HS-5 (cell line): ENCODE measurements around the gene ULK4.
"Not testable (repeated sequence)": the region's sequence is repeated elsewhere in the genome, so short reads cannot be mapped to it uniquely, and the experiment has no call there.

Source experiments
- DNase-seq: peaks from one replicate; pipeline ENCODE4 v3.0.0-alpha.2; 2012; ENCODE audit warnings: low read depth

ULK4 gene

DNA sequence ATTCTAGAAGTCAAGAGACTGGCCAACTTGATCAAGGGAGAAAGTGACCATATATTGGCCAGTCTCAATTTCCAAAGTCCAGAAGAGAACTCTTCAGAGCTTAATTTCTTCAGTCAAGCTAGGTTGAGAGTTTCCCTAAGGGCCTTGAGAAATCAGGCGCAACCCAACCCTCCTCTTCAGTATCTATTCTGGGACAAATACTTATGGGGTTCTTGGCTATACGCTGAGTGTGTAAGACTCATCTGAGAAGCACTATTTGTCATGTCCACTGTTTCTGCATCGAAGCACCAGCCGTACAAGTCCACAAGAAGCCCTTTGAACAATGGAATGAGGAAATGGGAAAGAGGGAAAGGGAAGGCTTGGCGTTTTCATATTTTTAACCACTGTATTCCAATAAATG is 383.1 kb downstream of the ULK4 start:
- no peak for DNase-seq

- DNase-seq = no peak
Measured at GRCh38 chr3:41575724-41576123, 386.2 kb downstream of the ULK4 start.

DNA sequence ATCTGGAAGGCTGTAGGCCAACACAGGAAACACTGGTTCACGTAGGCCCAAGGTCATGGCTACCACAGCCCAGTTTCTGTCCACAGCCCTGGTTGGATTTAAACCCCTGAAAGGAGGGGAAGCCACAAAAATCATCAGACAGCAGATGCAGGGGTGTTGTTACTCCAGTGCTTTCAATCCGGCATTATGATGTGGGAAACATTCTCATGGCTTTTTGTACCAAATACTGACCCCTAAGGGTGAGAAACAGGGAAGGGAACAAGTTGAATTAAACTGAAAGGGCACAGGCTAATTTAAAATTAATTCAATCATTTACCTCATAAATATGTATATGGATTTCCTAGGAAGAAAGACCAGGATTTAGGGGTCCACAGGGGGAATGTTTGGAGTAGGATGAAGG is 387.0 kb downstream of the ULK4 start:
- no peak for DNase-seq

- DNase-seq = no peak
Measured at GRCh38 chr3:41573591-41573990, 388.3 kb downstream of the ULK4 start.

GRCh38 chr3:41572092-41572491 is 389.8 kb downstream of the ULK4 start:
- DNase-seq = no peak

DNA sequence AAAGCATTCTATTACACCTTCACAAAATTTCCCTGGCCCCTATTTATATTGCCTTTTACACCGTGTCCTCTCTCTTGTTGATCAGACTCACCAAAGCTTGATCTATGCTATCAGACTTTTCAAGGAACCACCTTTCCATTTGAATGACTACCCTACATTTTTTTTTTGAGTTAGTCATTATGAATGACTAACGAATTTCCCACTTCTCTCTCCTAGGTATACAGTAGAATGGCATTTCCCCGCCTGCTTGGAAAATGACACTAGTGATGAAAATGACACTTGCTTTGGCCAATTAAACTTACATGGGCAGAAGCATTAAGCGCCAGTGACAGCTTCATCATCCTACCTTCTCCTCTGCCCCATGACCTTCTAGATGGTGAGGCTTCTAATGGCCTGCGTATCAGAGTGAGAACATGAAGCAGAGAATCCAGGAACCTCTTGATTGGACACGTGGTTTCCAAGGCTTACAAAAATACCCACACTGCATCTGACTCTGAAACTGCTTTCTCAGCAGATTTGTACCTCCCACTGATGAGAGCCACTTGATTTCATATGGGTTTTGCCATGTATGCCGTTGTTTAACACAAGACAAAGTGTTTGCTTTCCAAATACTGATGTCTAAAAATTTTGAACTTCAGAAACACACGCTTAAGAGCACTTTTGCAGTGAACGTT is 392.1 kb downstream of the ULK4 start:
- no peak for DNase-seq

DNA sequence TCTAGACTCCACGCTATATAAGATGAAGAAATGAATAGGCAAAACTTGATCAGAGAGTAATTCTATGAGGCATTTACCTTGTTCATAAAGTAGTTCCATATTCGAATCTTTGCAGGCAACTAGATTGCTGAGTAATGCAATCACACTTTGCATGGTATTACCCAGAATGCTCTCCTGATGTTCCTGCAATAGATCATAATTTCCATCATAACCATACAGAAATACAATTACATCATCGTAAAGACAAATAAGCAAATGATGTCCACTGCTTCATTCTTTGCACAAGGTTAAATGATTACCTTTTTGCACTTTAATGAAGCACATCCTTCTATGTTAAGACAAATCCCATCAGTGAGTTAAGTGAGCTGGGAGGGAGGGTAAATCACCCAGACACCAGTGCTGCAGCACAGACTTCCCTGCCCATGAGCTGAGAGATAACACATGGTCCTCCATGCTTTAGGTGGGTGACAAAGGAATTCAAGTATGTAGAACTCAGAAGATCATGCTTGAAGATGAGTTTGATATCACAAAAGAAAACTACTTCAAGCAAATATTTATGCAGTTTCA is 395.9 kb downstream of the ULK4 start:
- DNase-seq = no peak

GRCh38 chr3:41565003-41565402 is 396.9 kb downstream of the ULK4 start:
- DNase-seq = no peak

DNA sequence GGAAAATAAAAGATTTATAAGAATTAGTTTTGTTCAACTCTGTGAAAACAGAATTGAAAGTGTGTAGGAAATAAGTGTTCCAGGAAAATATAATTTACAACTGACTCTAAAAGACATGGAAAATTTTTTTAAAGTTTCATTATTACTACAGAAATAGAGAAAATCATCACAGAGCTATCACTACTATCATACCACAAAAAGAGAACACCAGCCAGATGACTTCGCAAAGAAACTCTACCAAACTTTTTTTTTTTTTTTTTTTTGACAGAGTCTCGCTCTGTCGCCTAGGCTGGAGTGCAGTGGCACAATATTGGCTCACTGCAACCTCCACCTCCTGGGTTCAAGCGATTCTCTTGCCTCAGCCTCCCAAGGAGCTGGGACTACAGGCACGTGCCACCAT is 405.7 kb downstream of the ULK4 start:
- not testable (repeated sequence) for DNase-seq

- DNase-seq = no peak
Measured at GRCh38 chr3:41532976-41533375, 428.9 kb downstream of the ULK4 start.

DNA sequence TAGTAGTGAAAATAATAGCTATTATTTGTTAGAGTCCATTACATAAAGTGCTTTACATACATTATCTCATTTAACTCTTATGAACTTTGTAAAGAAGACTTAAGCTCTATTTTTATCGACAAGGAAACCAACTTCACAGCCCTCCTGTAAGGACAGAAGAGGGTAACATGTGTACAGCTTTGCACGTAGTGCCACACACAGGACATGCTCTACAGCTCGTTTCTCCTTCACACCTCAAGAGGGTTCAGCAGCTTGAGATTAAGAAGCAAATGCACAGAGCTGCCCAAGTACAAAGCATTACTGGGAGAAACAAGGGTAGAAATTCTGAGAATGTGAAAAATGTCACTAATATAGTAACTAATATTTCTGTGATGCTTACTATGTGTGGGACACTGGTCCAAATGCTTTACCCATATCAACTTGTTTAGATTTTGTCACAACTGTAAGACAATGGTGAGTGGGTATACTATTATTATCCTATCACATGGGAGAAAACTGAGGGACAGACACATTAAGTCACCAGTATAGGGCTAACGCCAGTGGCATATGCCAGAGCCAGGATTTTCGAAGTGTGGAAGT is 434.8 kb downstream of the ULK4 start:
- no peak for DNase-seq

GRCh38 chr3:41525303-41526064 is 436.4 kb downstream of the ULK4 start:
- DNase-seq = no peak

DNA sequence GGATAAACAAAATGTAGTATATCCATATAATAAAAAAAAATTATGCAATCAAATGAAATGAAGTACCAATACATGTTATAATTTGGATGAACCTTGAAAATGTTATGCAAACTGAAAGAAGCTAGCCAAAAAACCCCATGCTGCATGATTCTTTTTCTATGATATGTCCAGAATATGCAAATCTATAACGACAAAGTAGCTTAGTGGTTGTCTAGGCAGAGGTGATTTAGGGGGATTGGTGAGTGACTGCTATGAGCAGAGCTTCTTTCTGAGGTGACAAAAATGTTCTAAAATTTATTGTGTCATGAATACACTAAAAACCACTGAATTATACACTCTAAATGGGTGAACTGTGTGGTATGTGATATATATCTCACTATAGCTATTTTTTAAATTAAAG is 438.0 kb downstream of the ULK4 start:
- DNase-seq = no peak

DNA sequence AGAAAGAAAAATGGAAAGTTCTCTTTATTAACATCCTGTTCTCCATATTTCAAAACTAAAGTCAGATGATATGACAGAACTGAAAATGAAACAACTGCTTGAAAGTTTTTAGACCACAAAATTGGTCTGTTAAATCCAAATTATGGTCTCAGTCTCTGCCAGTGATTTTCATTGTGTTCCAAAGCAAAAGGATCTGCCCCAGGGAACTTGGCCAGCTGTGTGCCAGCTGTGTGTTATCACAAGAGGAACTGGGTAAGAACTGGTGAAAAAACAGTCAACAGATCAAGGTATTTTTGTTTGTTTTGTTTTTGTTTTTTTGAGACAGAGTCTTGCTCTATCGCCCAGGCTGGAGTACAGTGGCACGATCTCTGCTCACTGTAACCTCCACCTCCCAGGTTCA is 439.3 kb downstream of the ULK4 start:
- no peak for DNase-seq

DNA sequence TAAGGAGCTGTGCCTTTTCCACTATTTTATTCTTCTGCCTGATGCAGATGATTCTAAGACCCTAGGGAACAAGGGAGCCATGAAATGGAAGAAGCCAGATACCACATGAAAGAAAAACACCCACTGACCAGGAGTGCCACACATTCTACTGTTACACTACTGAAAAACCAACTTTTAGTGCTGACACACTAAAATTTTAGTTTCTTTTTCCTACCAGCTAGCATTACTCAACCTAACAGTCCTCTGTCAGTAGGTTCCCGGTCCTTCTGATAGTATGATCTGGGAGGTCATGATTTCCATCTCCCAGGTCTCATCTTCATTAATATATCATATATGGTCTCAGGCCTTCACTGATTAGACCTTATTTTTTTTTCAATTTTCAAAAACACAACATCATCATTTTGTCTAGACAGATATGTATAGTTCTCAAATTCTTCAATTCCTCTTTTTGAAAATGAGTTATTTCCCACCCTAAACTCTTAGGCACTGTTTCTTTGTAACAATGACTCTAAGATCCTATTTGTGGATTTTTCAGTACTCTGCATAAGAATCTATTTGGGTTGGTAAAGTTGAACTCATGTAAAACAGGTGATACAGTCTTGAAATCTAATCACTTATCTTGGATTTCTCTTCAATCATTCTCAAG is 440.8 kb downstream of the ULK4 start:
- no peak for DNase-seq

GRCh38 chr3:41519746-41520145 is 442.2 kb downstream of the ULK4 start:
- no peak for DNase-seq

- DNase-seq = no peak
Measured at GRCh38 chr3:41518626-41519025, 443.3 kb downstream of the ULK4 start.

GRCh38 chr3:41508063-41508696 is 453.7 kb downstream of the ULK4 start:
- DNase-seq = no peak

DNA sequence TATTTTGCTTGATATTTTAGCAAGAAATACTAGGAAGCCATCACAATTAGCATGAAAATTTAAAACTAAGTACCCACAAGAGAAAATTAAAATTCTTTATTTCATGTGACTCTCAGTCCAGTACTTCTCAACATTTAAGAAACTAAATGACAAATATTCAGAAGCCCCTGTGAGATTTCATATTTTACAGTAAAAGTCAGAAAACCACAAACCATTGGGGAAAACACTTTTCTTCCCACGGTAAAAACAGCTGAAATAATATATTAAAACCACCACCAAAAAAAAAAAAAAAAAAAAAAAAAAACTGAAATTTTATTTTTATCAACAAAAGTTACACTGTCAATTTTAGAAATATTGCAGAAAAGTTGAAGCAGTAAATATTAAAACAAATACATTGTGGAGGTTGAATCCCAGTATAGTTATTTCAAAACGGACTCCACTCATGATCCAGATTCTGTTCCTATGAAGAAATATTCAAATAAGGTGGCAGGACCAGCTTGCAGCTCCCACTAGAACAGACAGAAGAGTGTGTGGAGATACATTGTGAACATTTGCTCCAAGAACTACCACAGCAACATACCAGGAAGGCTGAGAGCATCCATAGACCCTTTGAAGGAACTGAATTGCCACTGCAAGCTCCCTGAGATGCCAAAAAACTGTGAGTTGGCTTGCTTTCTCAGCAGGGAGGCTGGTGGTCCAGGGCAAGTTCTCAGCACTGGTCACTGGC is 454.4 kb downstream of the ULK4 start:
- no peak for DNase-seq

- no peak for DNase-seq
Measured at GRCh38 chr3:41503998-41504623, 457.8 kb downstream of the ULK4 start.

DNA sequence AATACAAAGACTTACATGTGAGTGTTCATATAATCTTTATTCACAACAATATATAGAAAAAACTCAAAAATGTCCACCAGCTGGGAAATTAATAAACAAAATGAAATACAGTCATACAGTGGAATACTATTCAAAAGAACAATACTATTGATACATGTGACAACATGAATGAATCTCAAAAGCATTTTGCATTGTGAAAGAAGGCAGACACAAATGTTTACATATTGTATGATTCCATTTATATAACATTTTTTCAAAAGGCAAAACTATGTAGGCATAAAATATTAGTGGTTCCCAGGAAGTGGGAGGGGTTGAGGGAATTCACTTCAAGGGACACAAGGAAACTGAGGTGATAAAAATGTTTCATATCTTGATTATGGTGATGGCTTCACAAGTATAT is 459.4 kb downstream of the ULK4 start:
- no peak for DNase-seq
